Panc1 (cell line): ENCODE measurements around the gene MCM3AP. TPM values are rescaled to one million over a fixed set of nuclear protein-coding genes. Genes with fewer than 3 reads are reported as not detected.

ENCODE experiments used
- ATAC-seq: fragments of 200-7000 bp; cut with Tn5 transposase; 2 replicates; pipeline ENCODE4 v1.9.1; 2020; ENCODE audit warnings: mild to moderate bottlenecking, moderate library complexity
- BruUV-seq: library from RNA; stranded (reverse); fragments of 400-500 nt; replicated peaks from 2 replicates; lab custom pipeline; 2021; lab: Mats Ljungman, UMichigan
- CTCF ChIA-PET: fragments of 300-600 bp; sonication (Branson Sonifier 250); formaldehyde crosslinking; loops from one replicate; lab custom pipeline; 2022; ENCODE audit warnings: antibody characterized with exemption; lab: Charles Lee
- POLR2A ChIA-PET: fragments of 300-600 bp; sonication (Branson Sonifier 250); formaldehyde crosslinking; loops from one replicate; lab custom pipeline; 2022; ENCODE audit warnings: antibody characterized with exemption; lab: Charles Lee
- DNase-seq: peaks from one replicate; pipeline ENCODE4 v3.0.0-alpha.2; 2010; ENCODE audit warnings: low read depth, low spot score
- H3K27ac ChIP-seq: 2 replicates; pipeline ENCODE4 v1.5.1; 2011; ENCODE audit warnings: mild to moderate bottlenecking, low read length, inconsistent platforms
- H3K27me3 ChIP-seq: fragments of 200-500 bp; sonication (Bioruptor generic); 2 replicates; pipeline ENCODE4 v1.6.0; 2014; ENCODE audit warnings: low read length, inconsistent platforms; ENCODE audit not compliant: control insufficient read depth, insufficient read depth
- H3K36me3 ChIP-seq: fragments of 200-500 bp; sonication (Bioruptor generic); 2 replicates; pipeline ENCODE4 v1.5.1; 2014; ENCODE audit warnings: inconsistent platforms, mild to moderate bottlenecking, low read length, moderate library complexity; ENCODE audit not compliant: control insufficient read depth, insufficient read depth
- H3K4me1 ChIP-seq: 2 replicates; pipeline ENCODE4 v1.5.1; 2011; ENCODE audit warnings: inconsistent platforms, mild to moderate bottlenecking, low read length, moderate library complexity; ENCODE audit not compliant: control insufficient read depth, insufficient read depth
- H3K4me3 ChIP-seq, 2 experiments: 2 replicates each; pipeline ENCODE4 v1.5.1; 2011 to 2012; ENCODE audit warnings: low read depth in 2 of 2, low read length in 2 of 2, mild to moderate bottlenecking in 2 of 2, inconsistent platforms in 1 of 2, moderate library complexity in 1 of 2
- H3K9me3 ChIP-seq: fragments of 200-500 bp; sonication (Bioruptor generic); 2 replicates; pipeline ENCODE4 v1.5.1; 2014; ENCODE audit warnings: low read depth, mild to moderate bottlenecking, inconsistent platforms, low read length, moderate library complexity; ENCODE audit not compliant: control insufficient read depth, insufficient read depth
- POLR2AphosphoS5 ChIP-seq: IDR thresholded peaks from 2 replicates; pipeline ENCODE4 v1.6.1; 2012; ENCODE audit warnings: mild to moderate bottlenecking, low read depth, low read length, moderate library complexity
- SIN3A ChIP-seq: IDR thresholded peaks from 2 replicates; pipeline ENCODE4 v1.6.1; 2012; ENCODE audit warnings: low read depth, mild to moderate bottlenecking, low read length, moderate library complexity, borderline replicate concordance; ENCODE audit not compliant: insufficient read depth
- TCF7L2 ChIP-seq: IDR thresholded peaks from 2 replicates; pipeline ENCODE4 v1.6.1; 2011; ENCODE audit warnings: mild to moderate bottlenecking, low read depth, low read length, inconsistent platforms
- in situ Hi-C: cut with HindIII; loops from 2 replicates; pipeline ENCODE4 v1.10.0; 2016; ENCODE audit warnings: low sequenced_read_pairs, low pct_unique_long_range_greater_than_20kb
- intact Hi-C: fragments of 100-400 bp; cut with micrococcal nuclease; formaldehyde crosslinking; loops from one replicate; pipeline ENCODE4 v1.10.0; 2022; ENCODE audit not compliant: unreplicated experiment
- total RNA-seq: library from RNA; stranded (reverse); gene quantifications from one replicate; pipeline ENCODE4 v1.2.1, GENCODE V29; 2021; ENCODE audit not compliant: unreplicated experiment
- TF ChIP-seq, protein P1 (sequence below), 2 experiments: IDR thresholded peaks; 2 replicates each; pipeline ENCODE4 v1.6.1; 2011 to 2012; ENCODE audit warnings: low read depth in 2 of 2, control low read depth in 1 of 2, low read length in 1 of 2, mild to moderate bottlenecking in 1 of 2, moderate library complexity in 1 of 2; ENCODE audit not compliant: insufficient read depth in 1 of 2
- TF ChIP-seq, protein P2 (sequence below): fragments of 450-650 bp; IDR thresholded peaks from 2 replicates; pipeline ENCODE4 v1.5.1; 2017; ENCODE audit warnings: mild to moderate bottlenecking

MCM3AP gene
- total RNA-seq, 1 experiment from 2014 or later, result 95.0 TPM

DNA sequence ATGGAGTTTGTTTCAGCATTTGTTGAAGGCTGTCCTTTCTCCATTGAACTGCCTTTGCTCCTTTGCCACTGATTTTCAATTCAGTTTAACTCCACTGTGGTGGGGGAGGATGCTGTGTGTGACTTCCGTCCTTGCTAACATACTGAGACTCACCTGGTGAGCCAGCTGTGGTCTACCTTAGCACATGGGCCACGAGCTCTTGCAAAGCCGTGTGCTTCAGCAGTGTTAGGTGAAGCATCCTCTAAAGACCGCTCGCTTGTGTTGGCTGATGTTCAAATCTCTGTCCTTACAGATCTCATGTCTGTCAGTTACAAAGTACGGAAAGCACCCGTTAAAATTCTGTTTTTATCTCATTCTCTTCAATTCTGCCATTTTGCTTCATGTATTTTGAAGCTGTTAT lies 97.6 kb downstream of the MCM3AP start:
- ATAC-seq, result no peak
- CTCF ChIA-PET, result no interaction called here
- BruUV-seq, result no TSS peak
- Histone ChIP-seq H3K27ac (no peak overlapping the region), H3K9me3 (no peaks in the 10 kb centered on the region), H3K4me3 (no peak overlapping the region), H3K36me3 (no peaks in the 10 kb centered on the region), H3K4me1 (peaks cover 5% of the 10 kb centered on the region; the same call in 1 of the 2 replicates), H3K27me3 (no peaks in the 10 kb centered on the region)
- intact Hi-C loops, result no loop called here
- POLR2A ChIA-PET, result no interaction called here
- TF ChIP-seq SIN3A (no peak), TCF7L2 (no peak), POLR2AphosphoS5 (no peak)
- TF ChIP-seq, protein P1, sequence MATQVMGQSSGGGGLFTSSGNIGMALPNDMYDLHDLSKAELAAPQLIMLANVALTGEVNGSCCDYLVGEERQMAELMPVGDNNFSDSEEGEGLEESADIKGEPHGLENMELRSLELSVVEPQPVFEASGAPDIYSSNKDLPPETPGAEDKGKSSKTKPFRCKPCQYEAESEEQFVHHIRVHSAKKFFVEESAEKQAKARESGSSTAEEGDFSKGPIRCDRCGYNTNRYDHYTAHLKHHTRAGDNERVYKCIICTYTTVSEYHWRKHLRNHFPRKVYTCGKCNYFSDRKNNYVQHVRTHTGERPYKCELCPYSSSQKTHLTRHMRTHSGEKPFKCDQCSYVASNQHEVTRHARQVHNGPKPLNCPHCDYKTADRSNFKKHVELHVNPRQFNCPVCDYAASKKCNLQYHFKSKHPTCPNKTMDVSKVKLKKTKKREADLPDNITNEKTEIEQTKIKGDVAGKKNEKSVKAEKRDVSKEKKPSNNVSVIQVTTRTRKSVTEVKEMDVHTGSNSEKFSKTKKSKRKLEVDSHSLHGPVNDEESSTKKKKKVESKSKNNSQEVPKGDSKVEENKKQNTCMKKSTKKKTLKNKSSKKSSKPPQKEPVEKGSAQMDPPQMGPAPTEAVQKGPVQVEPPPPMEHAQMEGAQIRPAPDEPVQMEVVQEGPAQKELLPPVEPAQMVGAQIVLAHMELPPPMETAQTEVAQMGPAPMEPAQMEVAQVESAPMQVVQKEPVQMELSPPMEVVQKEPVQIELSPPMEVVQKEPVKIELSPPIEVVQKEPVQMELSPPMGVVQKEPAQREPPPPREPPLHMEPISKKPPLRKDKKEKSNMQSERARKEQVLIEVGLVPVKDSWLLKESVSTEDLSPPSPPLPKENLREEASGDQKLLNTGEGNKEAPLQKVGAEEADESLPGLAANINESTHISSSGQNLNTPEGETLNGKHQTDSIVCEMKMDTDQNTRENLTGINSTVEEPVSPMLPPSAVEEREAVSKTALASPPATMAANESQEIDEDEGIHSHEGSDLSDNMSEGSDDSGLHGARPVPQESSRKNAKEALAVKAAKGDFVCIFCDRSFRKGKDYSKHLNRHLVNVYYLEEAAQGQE (IDR thresholded peaks at IDR 0.05; ENCODE audit: insufficient read depth in 1 of 2, low read depth in 2 of 2, low read length in 1 of 2), result no peak
- TF ChIP-seq, protein P2, sequence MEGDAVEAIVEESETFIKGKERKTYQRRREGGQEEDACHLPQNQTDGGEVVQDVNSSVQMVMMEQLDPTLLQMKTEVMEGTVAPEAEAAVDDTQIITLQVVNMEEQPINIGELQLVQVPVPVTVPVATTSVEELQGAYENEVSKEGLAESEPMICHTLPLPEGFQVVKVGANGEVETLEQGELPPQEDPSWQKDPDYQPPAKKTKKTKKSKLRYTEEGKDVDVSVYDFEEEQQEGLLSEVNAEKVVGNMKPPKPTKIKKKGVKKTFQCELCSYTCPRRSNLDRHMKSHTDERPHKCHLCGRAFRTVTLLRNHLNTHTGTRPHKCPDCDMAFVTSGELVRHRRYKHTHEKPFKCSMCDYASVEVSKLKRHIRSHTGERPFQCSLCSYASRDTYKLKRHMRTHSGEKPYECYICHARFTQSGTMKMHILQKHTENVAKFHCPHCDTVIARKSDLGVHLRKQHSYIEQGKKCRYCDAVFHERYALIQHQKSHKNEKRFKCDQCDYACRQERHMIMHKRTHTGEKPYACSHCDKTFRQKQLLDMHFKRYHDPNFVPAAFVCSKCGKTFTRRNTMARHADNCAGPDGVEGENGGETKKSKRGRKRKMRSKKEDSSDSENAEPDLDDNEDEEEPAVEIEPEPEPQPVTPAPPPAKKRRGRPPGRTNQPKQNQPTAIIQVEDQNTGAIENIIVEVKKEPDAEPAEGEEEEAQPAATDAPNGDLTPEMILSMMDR, result no peak
- no peak for DNase-seq
- in situ Hi-C loops, result no loop called here

DNA sequence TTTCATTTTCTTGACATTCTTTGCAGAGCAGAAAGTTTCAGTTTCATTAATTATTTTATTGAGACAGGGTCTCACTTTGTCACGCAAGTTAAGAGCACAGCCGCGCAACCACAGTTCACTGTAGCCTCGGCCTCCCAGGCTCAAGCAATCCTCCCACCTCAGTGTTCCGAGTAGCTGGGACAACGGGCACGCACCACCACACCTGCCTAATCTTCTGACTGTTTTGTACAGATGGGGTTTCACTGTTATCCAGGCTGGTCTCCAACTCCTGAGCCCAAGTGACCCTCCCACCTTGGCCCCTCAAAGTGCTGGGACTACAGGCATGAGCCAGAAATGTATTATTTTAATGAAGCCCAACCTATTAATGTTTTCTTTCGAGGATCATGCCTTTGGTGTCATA lies 98.2 kb downstream of the MCM3AP start:
- H3K4me1 ChIP-seq, result peaks cover 5% of the 10 kb centered on the region; the same call in 1 of the 2 replicates
- no peaks in the 10 kb centered on the region for H3K9me3 ChIP-seq
- no peaks in the 10 kb centered on the region for H3K27me3 ChIP-seq
- TF ChIP-seq TCF7L2, result no peak
- no peak for TF ChIP-seq SIN3A
- TF ChIP-seq, protein P2, result no peak
- TF ChIP-seq, protein P1 (IDR thresholded peaks at IDR 0.05; ENCODE audit: insufficient read depth in 1 of 2, low read depth in 2 of 2, low read length in 1 of 2), result no peak
- TF ChIP-seq POLR2AphosphoS5, result no peak
- H3K4me3 ChIP-seq, result no peak overlapping the region
- in situ Hi-C loops (no loop called here), intact Hi-C loops (no loop called here)
- DNase-seq (no peak), ATAC-seq (no peak)
- ChIA-PET POLR2A (no interaction called here), CTCF (interaction anchor here (0.7 kb wide), 1 partner anchor 24 kb away, joined by 3 read pairs; no protein-coding TSS in a partner anchor)
- no peak overlapping the region for H3K27ac ChIP-seq
- H3K36me3 ChIP-seq, result no peaks in the 10 kb centered on the region
- no TSS peak for BruUV-seq
